GM12872 (cell line): Measurements from ENCODE around the gene NEDD4L.

Experiments
- CTCF ChIP-seq: IDR thresholded peaks from 3 replicates; pipeline ENCODE4 v1.5.1; 2011; ENCODE audit warnings: low read depth, mild to moderate bottlenecking, low read length, moderate library complexity; ENCODE audit not compliant: insufficient read depth

NEDD4L gene

GRCh38 chr18:58369616-58370015 is 325.6 kb downstream of the NEDD4L start:
- no peak for TF ChIP-seq CTCF

GRCh38 chr18:58370038-58370580 is 326.1 kb downstream of the NEDD4L start:
- no peak for TF ChIP-seq CTCF

- TF ChIP-seq CTCF = no peak
Measured at GRCh38 chr18:58370612-58371011, 326.6 kb downstream of the NEDD4L start.

- TF ChIP-seq CTCF = no peak
Measured at GRCh38 chr18:58373481-58373880, 329.5 kb downstream of the NEDD4L start.

- no peak for TF ChIP-seq CTCF
Measured at GRCh38 chr18:58375051-58375450, 331.0 kb downstream of the NEDD4L start.

GRCh38 chr18:58378411-58379379 is 334.7 kb downstream of the NEDD4L start:
- TF ChIP-seq CTCF = no peak

GRCh38 chr18:58379443-58379842 is 335.4 kb downstream of the NEDD4L start:
- no peak for TF ChIP-seq CTCF
